Hepatocyte (in vitro differentiated cells): ENCODE measurements around the gene VSIR.

ENCODE experiments used
- CTCF ChIP-seq: fragments of 200-600 bp; sonication (generic); IDR thresholded peaks from 2 replicates; pipeline ENCODE4 v1.5.1; 2016; ENCODE audit warnings: antibody characterized with exemption, mild to moderate bottlenecking; ENCODE audit not compliant: poor library complexity
- EZH2 ChIP-seq: fragments of 200-600 bp; sonication (generic); IDR thresholded peaks from 2 replicates; pipeline ENCODE4 v1.6.1; 2016; ENCODE audit warnings: antibody characterized with exemption, mild to moderate bottlenecking, borderline replicate concordance

GRCh38 chr10:71771821-71772617 lies 1.3 kb downstream of the VSIR start:
- TF ChIP-seq EZH2 (no peak), CTCF (no peak)
